KOPT-K1 (cell line): ENCODE measurements around the gene THBD.

Experiments
- H3K27ac ChIP-seq: fragments of 200-600 bp; sonication (generic); 2 replicates; pipeline ENCODE4 v1.5.1; 2016; ENCODE audit warnings: antibody characterized with exemption, mild to moderate bottlenecking, low read depth, low read length; ENCODE audit not compliant: poor library complexity, severe bottlenecking
- H3K36me3 ChIP-seq: fragments of 200-600 bp; sonication (generic); 2 replicates; pipeline ENCODE4 v1.5.1; 2017; ENCODE audit warnings: antibody characterized with exemption, mild to moderate bottlenecking, low read length, moderate library complexity; ENCODE audit not compliant: insufficient read depth
- H3K9me3 ChIP-seq: fragments of 200-600 bp; sonication (generic); 2 replicates; pipeline ENCODE4 v1.5.1; 2017; ENCODE audit warnings: antibody characterized with exemption, low read length, mild to moderate bottlenecking; ENCODE audit not compliant: insufficient read depth, poor library complexity, severe bottlenecking

THBD gene

GRCh38 chr20:23087587-23088251, 38.2 kb upstream of the THBD start:
- H3K36me3 ChIP-seq, result no peaks in the 10 kb centered on the region
- no peaks in the 10 kb centered on the region for H3K9me3 ChIP-seq
- no peak overlapping the region for H3K27ac ChIP-seq

GRCh38 chr20:23086931-23087411, 37.5 kb upstream of the THBD start:
- Histone ChIP-seq H3K9me3 (no peaks in the 10 kb centered on the region), H3K27ac (no peak overlapping the region), H3K36me3 (no peaks in the 10 kb centered on the region)

DNA sequence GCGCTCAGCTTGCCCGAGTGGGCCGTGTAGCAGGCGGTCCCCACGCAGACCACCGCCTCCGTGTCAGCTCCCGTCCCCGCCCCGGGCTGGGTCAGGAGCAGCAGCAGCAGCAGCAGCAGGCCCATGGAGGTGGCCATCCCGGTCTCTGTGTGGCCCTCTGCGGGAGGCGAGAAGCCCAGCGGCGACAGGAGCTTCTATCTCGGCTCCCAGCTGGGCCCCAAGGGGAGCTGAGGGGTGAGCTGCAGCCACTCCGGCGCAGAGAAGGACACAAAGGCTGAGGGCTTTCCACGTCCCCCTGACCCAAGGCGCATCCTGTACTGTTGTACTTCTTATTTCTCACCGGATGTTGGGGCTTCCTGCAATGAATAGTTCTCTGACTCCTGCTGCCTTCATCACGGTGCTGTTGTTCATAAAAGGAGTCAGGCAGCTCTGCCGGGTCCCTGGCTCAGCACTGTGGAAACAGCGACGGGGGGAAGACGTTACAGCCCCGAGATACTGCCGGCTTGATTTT, 36.6 kb upstream of the THBD start, which contains the start of gene CD93:
CD93 (minus strand) TSS at position 269 of the 511 bp plus-strand sequence; CDS start at position 137, 132 bp downstream.
- Histone ChIP-seq H3K27ac (no peak within 1 kb of the TSS), H3K9me3 (no peaks in the 10 kb centered on the region)

GRCh38 chr20:23085436-23086055, 36.1 kb upstream of the THBD start:
- Histone ChIP-seq H3K27ac (no peak overlapping the region), H3K9me3 (no peaks in the 10 kb centered on the region), H3K36me3 (no peaks in the 10 kb centered on the region)

More for the DNA sequence above, 36.6 kb upstream of the THBD start, which contains the start of gene CD93:
- no peaks in the 10 kb centered on the region for H3K36me3 ChIP-seq

GRCh38 chr20:23084845-23085365, 35.4 kb upstream of the THBD start:
- no peaks in the 10 kb centered on the region for H3K36me3 ChIP-seq
- H3K27ac ChIP-seq, result no peak overlapping the region
- no peaks in the 10 kb centered on the region for H3K9me3 ChIP-seq

DNA sequence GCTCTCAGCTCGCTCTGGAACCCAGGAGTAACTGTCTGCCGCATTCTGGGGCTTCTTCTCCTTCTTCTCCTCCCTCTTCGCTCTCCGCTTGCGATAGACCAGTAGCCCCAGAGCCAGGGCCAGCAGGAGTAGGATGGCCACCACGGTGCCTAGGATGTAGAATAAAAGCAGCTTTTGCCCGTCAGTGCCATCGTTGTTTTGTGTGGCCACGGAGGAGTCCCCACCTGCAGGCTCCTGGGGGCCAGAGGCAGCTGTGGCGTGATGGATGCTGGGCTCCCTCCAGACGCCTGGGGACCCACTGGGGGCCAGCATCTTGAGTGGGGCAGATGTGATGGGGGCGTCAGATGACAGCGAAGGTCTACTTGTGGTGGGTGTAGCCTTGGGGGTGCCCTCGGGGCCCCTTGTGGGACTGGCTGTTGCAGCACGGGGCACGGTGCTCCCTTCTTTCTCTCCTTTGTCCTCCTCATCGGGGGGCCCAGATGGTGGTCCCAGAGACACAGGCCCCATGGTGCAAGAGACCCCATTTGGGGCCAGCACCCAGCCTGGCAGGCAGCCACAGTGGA, 34.9 kb upstream of the THBD start:
- H3K9me3 ChIP-seq, result no peaks in the 10 kb centered on the region
- no peak overlapping the region for H3K27ac ChIP-seq
- no peaks in the 10 kb centered on the region for H3K36me3 ChIP-seq

DNA sequence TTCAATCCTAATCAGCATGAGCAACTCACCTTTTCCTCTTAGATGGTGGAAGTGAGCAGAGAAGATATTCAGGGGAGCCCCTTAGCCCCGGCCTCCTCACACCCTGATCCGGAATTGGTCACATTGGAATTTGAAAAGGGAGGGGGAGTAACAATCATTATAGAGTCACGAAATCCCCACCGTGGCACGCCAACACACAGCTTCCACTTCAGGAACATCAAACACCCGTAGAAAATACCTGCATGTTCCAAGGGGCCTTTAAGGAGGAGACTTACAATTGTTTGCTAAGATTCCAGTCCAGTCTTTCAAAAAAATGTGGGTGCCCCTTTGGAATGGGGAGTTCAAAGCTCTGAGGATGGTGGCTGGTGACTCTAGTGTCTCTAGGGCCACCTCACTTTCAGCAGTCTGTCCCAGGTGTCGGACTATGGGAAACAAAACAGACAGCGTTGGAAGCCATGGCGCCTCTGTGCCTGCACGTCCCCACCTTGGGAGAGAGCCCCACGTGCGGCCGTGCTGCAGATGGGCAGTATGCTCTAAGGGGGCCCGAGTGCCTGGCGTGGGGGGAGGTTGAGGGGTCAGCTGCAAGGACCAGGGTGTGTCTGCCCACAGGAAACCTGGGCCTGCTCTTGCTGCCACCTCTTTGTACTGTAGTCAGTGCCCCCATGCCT, 34.2 kb upstream of the THBD start:
- Histone ChIP-seq H3K27ac (no peak overlapping the region), H3K36me3 (no peaks in the 10 kb centered on the region), H3K9me3 (no peaks in the 10 kb centered on the region)

DNA sequence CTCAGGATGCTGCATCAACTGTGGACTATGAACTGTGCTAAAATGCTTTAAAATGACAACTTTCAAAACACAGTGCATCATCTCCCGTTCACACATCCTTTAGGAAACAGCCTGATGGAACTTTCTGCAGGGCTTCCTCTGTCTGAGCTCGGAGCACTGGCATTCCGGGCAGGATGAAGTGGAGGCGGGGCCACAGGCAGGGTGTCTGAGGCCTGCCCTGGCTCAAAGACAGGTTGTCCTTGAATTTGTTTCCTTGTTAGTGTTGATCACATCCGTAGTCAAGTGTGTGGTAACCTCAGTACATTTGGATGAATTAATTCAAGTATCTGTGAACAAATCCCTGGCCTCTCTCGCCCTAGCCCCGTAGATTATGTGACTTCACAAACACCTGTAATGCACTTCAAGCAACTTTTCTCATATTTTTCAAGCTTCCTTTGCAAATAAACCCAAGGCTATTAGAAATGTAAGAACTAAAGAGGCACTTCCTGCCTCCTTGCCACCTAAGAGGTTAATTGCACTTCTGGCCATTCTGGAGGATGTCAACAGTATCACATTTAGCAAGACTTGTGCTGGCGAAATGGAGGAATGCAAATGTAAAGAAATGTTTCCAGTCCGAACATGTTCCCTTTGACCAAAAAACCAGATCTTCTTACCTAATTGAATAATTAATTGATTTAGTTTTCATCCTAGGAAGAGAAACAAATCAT, 33.5 kb upstream of the THBD start:
- no peak overlapping the region for H3K27ac ChIP-seq
- no peaks in the 10 kb centered on the region for H3K9me3 ChIP-seq
- no peaks in the 10 kb centered on the region for H3K36me3 ChIP-seq

DNA sequence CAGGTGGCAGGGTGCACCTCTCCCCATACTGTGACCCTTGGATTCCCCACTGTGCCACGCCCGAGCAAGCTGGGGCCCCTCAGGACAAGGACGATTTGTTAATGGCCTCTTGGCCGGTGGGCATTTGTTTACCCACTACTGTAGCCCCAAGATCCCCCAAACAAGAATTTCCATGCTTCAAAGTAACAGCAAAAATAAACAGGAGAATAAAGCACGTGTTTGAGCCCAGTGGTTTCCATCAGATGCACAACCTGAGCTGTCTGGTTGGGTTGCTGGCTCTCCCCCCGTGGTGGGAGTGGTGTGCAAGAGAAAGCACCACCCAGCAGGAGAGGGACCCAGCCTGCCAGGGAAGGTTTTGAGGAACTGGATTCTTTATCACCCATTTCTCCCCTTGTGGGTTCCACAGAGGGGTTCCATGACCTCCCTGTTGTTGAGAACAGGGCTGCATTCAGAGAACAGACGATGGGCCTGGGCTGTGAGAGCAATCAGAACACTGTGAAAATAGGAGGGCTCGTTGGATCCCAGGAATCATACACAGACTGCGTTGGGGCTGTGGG, 31.9 kb upstream of the THBD start:
- H3K9me3 ChIP-seq, result no peaks in the 10 kb centered on the region
- H3K36me3 ChIP-seq, result no peaks in the 10 kb centered on the region
- no peak overlapping the region for H3K27ac ChIP-seq

GRCh38 chr20:23080521-23080920, 31.0 kb upstream of the THBD start:
- Histone ChIP-seq H3K9me3 (no peaks in the 10 kb centered on the region), H3K36me3 (no peaks in the 10 kb centered on the region), H3K27ac (no peak overlapping the region)

- Histone ChIP-seq H3K27ac (no peak overlapping the region), H3K9me3 (no peaks in the 10 kb centered on the region), H3K36me3 (no peaks in the 10 kb centered on the region)
Measured at GRCh38 chr20:23079926-23080325, 30.5 kb upstream of the THBD start.

- no peaks in the 10 kb centered on the region for H3K9me3 ChIP-seq
- no peaks in the 10 kb centered on the region for H3K36me3 ChIP-seq
Measured at GRCh38 chr20:23079016-23079351, 29.5 kb upstream of the THBD start.

DNA sequence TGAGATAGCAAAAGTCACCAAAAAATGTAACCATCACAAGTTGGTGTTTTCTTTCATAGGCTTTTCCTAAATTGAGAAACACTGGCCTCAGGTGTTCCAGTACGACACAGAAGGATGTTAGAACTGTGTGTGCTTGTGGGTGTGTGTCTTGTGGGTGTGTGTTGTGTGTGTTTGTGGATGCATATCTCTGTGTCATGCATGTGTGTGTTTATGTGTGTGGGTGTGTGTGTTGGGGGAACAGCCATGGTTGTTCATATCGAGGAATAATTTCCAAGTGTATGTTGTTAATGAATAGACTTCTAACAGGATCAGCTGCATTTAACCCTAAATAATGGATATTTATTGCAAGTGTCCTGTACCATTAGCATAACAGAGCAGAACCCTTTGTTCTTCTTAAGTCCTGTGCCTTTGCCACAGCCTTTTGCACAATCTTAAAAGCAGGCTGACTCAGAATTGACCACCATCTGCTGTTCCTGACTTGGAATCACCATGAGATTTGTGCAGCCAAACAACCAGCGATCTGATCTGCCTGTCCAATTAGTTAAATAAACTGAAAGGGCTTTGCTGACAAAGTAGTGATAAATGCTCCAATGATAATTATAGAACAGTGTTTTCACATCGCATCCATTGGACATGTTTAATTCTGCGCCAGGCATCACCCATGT, 29.0 kb upstream of the THBD start:
- Histone ChIP-seq H3K27ac (no peak overlapping the region), H3K36me3 (no peaks in the 10 kb centered on the region), H3K9me3 (no peaks in the 10 kb centered on the region)

More at GRCh38 chr20:23079016-23079351, 29.5 kb upstream of the THBD start:
- H3K27ac ChIP-seq, result no peak overlapping the region

DNA sequence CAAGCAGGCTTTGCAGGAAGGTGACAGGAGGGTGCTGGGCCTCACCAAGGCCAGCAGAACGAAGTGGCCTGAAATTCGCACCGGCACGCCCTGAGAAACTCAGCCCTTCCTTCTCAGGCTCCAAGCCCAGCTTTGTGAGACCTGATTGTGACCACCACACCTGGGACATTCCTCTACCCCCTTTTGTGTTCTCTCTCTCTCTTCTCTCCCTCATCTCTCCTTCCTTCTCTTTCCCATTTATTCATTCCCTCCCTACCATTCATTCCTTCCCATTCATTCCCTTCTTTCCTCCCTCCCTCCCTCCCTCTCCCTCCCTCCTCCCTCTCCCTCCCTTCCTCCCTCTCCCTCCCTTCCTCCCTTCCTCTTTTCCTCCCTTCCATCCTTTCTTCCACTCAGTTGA, 27.8 kb upstream of the THBD start:
- no peaks in the 10 kb centered on the region for H3K36me3 ChIP-seq
- no peaks in the 10 kb centered on the region for H3K9me3 ChIP-seq
- no peak overlapping the region for H3K27ac ChIP-seq
